UCSD-AML1 (cell line): ENCODE results near the gene IL1RAPL1.

ENCODE experiments used
- DNase-seq: peaks from one replicate; lab custom pipeline; 2025; ENCODE audit not compliant: unreplicated experiment; lab: John Stamatoyannopoulos, UW

IL1RAPL1 gene

DNA sequence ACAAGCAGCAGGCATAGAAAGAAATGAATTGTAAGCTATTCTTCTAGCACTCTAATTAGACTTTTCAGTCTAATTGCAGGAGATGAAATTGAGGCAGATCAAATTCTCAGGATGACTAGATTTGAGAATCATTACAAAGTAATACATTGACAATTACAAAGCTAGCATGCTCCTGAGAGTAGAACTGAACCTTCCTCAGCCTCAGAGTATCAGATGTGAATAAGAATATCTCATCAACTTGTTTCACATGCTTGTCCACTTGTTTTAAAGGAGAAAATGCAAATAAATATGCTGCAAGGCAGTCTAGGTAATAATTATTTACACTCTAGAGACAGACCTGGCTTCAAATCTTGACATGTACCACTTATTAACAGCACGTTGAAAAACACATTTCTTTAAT, 1137.1 kb downstream of the IL1RAPL1 start:
- no peak for DNase-seq

DNA sequence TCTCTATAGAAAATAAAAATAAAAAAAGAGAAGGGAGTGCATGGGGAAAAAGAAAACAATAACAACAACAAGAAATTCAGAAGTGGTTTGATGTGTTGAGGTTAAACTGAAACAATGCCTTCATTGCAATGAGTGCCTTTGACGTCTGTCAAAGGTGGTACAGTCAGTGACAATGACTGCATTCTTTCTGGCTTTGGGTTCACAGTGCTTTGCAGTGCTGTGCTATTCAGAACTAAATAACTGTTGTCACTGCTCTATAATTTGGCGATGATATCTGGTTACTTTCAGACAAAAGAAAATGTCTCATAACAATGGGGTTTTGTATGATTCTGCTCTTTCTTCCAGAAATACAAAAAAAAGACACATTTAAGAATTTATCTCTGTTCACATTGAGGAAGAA, 1139.6 kb downstream of the IL1RAPL1 start:
- no peak for DNase-seq

DNA sequence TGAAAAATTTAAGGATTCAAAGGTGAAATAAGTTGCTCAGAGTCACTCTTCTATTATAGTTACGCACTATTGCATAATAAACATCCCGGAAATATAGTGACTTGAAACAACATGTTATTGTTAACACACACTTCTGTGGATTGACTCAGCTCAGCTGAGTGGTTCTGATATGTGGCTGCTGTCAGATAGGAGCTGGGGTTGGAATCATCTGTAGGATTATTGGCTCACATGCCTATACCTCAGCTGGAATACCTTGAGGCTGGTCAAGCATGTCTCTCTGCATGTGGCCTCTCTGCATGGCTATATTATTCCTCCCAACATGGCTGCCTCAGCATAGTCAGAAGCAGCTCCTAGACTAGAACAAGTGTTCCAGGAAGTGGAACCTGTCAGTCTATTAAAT, 1141.4 kb downstream of the IL1RAPL1 start:
- no peak for DNase-seq

DNA sequence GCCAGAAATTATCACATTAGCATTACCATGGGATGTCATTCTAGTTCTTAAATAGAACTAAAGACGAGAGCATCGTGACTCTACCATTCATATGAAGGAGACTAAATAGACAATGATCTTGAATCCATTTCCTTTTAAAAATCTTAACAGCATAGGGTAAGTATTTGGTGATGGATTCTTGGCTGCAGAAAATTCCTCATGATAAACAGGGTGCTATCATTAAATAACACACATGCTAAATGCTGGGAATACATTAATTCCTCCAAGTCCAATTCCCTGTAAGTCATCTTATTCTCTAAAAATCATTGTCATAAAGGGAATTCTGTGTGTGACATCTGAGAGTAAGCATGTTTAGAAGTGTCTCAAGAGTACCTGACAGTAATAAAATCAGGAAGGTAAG, 1157.7 kb downstream of the IL1RAPL1 start:
- no peak for DNase-seq

DNA sequence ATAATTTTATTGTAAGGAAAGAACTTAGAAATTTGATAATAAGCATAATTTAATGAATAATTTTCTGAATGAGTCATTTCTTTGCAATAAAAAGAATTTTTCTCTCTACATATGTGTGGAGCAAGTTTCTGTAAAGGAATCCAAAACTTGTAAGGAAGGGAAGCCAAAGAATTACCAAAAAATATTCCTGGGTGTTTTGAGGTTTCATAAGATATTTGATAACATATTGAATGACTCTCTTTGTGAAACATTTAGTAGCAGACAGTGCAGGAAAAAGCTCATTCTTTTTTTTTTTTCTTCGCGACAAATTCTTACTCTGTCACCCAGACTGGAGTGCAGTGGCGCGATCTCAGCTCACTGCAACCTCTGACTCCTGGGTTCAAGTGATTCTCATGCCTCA, 1159.1 kb downstream of the IL1RAPL1 start:
- DNase-seq = no peak

DNA sequence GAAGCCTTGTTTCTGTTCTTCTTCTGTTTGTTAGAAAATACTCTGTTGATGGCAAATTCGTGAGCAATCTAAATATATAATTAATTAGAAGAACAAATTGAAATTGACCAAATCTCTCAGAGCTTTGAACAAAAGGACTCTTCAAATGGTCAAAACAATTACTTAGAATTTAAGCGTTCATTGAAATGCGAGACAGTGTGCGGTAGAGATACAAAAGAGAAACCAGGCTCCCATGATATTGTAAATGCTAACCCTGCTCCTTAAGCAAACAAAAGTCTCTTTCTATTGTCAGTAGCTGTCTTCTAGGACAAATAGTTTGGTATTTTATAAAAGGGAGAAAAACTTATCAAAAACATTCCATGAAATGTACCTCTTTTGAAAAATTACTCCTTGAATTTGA, 1174.8 kb downstream of the IL1RAPL1 start:
- DNase-seq = no peak

DNA sequence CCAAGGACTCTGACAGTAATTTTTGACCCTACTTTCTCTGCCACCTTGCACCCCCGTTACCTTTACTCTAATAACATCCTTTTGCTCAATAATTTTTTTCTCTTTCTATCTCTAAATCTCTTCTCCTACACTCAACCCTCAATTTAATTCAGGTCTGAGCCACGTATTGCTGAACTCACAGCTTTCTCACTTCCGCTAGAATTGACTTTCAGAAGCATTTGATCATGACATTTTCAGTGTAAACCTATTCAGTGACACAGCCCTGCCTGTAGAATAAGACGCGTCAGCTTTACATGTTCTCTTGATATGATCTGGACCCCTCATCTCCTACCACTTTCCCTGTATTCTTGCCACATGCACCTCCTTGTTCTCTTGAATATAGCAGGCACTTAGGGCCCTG, 1188.6 kb downstream of the IL1RAPL1 start:
- no peak for DNase-seq

DNA sequence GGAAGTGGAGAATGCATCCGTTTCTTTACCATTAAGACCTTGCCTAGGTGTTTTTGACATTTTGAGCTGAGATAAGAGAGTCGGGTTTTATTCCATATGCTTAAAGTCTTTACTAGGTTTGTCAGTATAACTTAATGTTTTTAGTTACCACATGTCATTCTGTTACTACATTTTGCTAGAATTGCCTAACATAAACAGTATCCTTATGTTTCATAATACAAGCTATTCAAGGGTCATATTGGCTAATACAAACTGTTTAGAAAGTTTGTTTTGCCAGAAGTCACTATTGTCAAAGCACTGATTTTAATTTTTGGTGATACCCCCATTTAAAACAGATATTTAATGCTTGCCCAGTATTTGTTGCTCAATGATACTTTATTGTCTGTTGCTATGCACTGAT, 1200.4 kb downstream of the IL1RAPL1 start:
- DNase-seq = no peak

DNA sequence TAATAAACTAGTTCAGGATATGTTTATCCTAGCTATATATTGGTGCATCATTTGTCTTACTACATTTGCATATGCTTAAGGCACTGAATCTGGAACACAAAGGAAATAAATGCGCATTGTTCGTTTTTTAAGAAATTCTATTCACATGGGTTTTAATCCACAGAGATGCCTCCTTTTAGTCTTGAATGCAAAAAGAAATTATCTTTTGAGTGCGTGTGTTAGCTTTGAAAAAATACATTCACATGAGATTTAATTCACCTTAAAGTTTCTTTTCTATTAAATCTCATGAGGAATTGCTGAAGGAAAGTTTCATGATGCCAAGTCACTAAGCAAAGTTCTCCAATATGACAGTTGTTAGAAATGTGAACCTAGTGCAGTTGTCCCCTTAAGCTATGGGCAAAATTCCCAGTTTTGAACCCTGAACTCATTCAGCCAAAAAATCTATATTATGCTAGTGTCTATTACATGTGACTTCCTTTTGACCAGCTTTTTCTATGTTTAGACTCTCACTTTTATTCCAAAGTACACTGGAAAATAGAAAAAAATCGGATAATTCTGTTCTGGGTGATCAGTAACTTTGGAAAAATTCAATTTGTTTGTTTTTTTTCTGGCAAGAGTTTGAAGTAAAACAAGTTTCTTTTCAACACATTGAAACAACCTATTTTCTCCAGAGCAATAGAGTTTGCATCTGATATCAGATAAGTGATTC, 1201.9 kb downstream of the IL1RAPL1 start:
- DNase-seq = no peak

DNA sequence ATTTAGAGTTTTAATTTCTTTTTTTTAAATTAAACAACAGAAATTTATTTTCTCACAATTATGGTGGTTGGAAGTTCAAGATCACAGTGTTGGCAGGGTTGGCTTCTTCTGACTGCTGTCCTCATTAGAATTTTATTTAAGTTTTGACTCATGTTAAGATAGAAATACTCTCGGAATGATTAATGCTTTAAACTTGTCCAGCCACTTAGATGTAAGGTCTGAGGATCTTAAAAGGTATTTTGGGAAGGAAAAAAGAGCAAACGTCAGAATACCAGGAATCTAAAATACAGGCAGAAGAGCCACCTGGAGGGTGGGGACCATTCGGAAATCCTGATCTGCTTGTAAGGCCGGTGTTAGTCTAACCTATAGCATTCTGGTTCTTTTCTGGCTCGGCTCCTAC, 1205.1 kb downstream of the IL1RAPL1 start:
- no peak for DNase-seq

DNA sequence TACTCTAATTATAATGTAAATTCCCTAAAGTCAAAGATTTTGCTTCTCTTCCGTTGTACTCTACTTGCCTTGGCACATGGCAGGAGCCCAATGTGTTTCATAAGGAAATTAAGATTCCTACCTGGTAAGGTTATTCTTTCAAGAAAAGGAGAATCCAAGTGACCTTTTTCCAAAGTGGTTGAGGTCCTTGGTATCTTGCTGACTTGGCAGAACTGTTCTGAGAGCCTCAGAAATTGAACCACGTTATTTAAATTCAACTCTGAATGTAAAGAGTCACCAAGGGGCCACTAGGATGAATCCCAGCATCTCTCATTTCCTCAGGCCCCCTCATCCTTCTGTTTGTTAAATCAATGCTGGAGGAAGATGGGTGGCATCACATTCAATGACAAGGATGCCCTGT, 1209.9 kb downstream of the IL1RAPL1 start:
- no peak for DNase-seq

DNA sequence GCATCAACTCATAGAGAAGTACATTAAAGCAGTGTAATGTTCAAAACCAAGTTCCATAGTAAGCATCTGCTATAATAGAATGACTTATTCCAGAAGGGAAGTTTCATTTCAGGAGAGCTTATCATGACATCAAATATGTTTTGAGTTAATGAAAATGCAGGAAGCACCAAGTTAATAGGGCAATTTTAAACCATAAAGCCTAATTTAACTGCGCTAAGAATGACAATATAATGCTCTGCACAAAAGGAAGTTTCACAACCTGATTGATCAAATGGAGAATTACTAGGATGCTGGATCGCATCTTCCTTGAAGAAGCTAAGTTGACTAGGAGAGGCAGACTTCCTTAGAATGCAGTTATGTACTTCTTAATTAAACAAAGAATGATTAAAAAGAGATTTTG, 1211.2 kb downstream of the IL1RAPL1 start:
- no peak for DNase-seq

DNA sequence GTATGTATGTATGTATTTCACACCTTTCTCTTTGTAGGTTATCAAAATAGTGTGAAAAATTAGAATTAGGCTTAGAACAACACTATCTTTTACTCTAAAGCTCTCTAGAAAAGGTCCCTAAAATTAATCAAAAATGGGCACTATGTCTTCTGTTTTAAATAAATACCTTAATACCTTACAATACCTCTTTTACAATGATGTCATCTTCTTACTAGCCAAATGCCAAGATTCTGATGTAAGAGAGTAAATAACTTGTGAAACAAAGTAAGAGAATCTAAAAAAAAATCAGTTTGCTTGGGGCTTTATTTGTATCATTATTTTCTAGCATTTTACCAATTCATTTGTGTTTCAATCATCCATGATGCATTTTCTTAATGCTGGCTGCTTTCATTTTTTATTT, 1225.9 kb downstream of the IL1RAPL1 start:
- no peak for DNase-seq

DNA sequence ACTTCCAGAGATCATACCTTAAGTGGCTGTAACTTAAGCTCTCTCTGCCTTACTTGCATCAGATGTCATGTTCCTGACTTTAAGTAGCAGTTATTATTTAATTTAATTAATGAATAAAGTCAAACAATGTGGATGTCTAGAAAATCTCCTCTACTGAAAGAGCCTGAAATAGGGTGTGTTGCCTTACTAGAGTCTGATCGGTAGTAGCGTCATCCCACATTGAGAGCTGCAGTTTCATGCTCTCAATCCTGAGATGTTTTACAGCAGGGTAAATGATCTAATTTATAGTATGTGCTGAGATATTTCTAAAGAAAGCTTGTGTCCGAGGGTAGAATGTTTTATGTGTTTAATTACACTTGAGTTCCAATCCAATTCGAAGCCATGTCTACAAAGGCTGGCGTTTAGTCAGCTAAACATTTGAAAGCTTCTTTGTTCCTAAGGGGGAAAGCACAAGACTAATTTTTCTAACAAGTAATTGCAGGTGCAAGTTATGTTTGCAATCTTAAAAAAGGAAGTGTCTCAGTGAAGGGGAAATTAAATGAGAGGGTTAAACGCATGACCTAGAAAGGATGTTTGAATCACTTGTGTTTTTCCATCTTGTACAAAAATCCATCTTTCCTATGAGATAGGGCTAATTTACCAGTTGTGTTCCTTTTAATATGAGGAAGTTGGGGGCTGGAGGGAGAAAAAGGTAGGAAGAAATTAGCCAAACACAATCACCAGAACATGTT, 1237.1 kb downstream of the IL1RAPL1 start:
- DNase-seq = no peak

DNA sequence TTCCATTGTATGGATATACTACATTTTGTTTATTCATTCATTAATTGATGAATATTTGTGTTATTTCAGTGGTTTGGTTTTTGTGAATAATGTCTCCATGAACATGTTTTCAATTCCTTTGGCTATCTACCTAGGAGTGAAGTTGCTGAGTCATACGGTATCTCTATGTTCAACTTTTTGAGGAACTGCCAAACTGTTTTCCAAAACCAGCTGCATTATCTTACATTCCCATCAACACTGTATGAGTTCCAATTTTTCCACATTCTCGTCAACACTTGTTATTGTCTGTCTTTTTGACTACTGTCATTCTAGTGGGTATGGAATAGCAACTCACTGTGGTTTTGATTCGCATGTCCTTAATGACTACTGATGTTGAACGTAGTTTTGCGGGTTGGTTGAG, 1239.5 kb downstream of the IL1RAPL1 start:
- DNase-seq = no peak

DNA sequence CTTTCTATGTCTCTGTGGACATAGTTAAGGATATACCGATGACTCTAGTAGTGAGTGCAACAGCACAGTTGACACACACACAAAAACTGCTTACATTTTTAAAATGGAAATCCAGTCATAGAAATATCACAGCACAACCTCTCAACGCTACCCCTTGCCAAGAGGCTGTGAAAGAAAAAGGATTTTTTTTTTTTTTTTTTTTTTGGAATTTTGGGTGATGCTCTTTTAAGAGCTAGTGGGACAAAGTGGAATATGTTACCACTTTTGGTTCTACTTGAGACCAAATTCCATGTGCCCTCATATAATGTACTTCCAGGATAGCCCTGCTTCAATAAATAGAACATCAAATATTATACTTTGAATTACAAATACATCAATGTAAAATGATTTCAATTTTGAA, 1247.1 kb downstream of the IL1RAPL1 start:
- DNase-seq = no peak

DNA sequence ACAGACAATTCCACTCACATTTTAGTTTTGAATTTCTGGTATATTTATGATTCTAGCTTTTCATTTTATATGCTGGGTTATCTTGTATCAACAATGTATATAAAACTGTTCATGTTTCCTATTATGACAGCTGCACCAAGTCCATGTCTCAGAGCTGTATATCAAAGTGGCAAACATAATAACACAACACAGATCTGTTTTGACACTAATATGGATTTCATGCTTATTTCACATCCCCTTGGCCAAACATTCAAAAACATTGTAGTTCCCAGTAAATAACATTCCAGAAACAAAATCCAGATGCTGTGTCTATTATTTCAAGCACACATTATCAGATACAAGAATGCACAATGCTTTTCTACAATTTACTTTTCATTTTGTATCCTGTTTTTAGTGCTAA, 1247.5 kb downstream of the IL1RAPL1 start:
- no peak for DNase-seq

DNA sequence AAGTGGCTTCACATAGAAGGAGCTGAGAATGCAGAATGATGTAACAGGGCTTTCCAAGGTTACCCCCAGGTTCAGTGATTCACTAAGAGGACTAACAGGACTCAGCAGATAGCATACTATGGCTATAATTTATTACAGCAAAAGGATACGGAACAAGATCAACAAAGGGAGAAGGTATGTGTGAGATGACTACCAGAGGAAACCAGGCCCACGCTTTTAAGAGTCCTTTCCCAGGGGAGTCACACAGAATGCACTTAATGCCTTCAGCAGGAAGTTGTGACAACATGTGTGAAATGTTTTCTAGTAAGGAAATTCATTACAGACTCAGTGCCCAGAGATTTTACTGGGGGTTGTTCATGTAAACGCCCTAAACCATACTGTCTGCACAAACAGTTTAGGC, 1254.5 kb downstream of the IL1RAPL1 start:
- DNase-seq = no peak

DNA sequence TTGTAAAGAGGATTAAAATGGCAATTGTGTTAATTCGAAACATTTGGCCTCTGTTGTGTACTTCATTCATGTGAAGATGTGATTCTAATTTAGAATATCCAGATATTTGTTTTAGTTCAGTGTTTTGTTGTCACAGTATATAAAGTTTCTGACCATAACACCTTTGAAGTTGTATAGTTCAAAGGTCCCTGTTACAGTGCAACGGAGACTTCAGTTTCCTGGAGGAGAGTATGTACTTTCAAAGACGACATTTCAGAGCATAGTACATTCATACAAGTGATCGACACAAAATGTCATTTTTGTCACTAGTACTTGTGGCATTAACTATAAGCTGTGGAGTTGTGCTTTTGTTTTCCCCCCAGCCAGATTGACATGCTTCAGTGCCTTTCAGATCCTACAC, 1255.3 kb downstream of the IL1RAPL1 start:
- no peak for DNase-seq

DNA sequence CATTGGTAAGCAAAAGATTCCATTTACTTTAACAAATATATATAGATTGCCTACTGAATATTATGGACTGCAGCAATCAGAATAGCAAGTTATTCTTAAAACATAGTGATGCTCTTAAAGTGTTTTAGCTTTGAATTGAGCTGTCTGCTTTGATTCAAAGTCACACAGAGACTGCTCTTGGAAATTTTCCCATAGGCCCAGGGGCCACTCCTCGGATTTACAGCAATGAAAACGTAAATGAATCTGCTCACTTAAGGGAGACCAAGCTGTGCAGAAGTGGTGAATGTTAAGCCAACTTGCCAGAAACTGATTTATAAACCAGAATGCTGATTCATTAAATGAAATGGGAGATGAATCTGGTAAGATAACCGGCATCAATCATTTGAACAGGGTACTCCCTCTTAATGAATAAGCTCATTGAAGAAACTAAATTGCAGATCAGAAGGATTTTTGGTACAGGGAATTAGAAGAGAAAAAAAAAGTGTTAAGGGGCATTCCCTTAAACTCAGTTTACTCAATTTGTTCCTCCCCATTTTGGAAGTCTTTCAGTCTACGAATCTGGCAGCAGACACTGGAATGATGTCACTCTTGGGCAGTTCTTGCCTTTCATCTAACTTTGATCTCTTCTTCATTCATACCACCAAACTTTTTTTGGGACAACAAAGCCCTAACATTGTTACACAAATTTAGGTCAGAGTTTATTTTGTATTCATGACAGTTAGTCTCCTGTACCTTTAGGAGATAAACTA, 1264.8 kb downstream of the IL1RAPL1 start:
- DNase-seq = no peak

DNA sequence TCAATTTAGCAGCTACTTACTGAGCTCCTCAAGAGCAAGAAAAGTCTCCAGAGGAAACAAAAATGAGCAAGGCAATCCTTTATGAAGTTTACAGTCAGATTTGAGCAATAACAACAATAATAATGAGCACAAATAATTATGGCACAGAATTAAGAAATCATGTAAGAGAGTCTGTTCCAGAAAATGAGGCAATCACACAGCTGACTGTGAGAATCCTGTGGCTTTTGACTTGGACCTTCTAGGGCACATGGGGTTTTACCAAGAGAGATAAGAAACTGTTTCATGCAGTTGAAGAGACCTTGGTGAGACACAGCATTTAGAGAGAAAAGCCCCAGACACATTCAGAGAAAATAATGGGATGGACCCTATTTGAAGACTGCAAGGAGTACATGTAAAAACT, 1265.5 kb downstream of the IL1RAPL1 start:
- DNase-seq = no peak

DNA sequence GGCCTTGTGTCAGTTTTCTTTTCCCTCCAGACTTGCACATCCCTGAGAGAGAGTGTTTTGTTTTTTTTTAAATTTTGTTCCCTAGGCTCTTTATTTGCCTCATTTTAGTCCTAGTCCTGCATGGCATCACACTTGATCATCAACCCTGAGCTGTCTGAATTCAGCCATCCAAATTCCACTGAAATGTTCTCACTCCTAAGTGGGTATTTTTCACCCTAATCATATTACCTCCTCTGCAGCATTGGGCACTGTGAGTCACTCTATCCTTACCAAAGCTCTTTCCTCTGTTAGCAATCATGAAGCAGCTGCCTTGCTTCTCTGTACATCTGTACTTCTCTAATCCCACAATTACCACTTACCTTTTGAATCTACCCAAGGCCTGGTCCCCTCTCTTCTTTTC, 1271.5 kb downstream of the IL1RAPL1 start:
- DNase-seq = no peak
